SK-N-MC (cell line): ENCODE measurements around the gene IBSP.

Source experiments
- EZH2 ChIP-seq: fragments of 200-600 bp; sonication (generic); IDR thresholded peaks from one replicate; pipeline ENCODE4 v1.6.1; 2017; ENCODE audit warnings: antibody characterized with exemption
- FOXP2 ChIP-seq: optimal IDR thresholded peaks from 2 replicates; pipeline ENCODE3; 2011; ENCODE audit warnings: mild to moderate bottlenecking, moderate library complexity; ENCODE audit not compliant: insufficient read depth; ENCODE audit errors: extremely low read length, control extremely low read depth
- POLR2AphosphoS5 ChIP-seq: IDR thresholded peaks from 2 replicates; pipeline ENCODE4 v1.6.1; 2012; ENCODE audit warnings: mild to moderate bottlenecking, low read depth, low read length, borderline replicate concordance

DNA sequence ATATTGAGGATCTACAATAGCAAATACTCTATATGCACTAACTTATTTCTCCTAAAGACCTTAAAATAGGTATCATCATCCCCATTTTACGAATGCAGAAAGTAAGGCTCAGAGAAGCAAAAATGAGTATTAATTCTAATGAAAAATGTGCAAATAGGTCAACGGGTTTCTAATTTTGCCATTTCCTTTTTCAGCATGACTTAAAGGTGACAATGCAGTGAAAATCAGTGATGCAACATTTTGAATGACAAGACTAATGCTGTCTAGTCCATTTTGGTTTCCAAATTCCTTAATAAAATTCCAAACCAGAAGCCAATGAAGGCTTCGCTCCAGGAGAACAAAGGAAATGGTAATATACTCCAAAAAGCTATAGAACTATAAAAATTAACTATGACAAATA lies 37.0 kb upstream of the IBSP start:
- no peak for TF ChIP-seq POLR2AphosphoS5
- TF ChIP-seq EZH2: no peak
- TF ChIP-seq FOXP2: no peak
